Neural crest cell (in vitro differentiated cells): Measurements from ENCODE around the gene NME2. TPM values are rescaled to one million over a fixed set of nuclear protein-coding genes. Genes with fewer than 3 reads are reported as not detected.
A peak's percentile ranks its signal among the peaks of the same experiment; 100 is the strongest.

ENCODE experiments used
- DNase-seq: peaks from one replicate; pipeline ENCODE4 v3.0.0; 2021; ENCODE audit warnings: low read depth, mixed read lengths, low spot score
- H3K27ac Mint-ChIP-seq: one replicate; pipeline ENCODE4 v1.8.0; 2021; ENCODE audit warnings: mild to moderate bottlenecking, mixed read lengths; ENCODE audit not compliant: unreplicated experiment
- H3K27me3 Mint-ChIP-seq: 2 replicates; pipeline ENCODE4 v1.8.0; 2021; ENCODE audit warnings: low read depth, mild to moderate bottlenecking, mixed read lengths
- H3K36me3 Mint-ChIP-seq: 2 replicates; pipeline ENCODE4 v1.8.0; 2021; ENCODE audit warnings: low read depth, mild to moderate bottlenecking, mixed read lengths
- H3K4me1 Mint-ChIP-seq: 2 replicates; pipeline ENCODE4 v1.8.0; 2021; ENCODE audit warnings: mixed read lengths
- H3K4me3 Mint-ChIP-seq: one replicate; pipeline ENCODE4 v1.8.0; 2021; ENCODE audit warnings: mild to moderate bottlenecking, mixed read lengths
- H3K9me3 Mint-ChIP-seq: 2 replicates; pipeline ENCODE4 v1.8.0; 2021; ENCODE audit warnings: mixed read lengths
- total RNA-seq: library from RNA; stranded (reverse); gene quantifications from 2 replicates; pipeline ENCODE4 v1.2.1, GENCODE V29; 2021
- TF ChIP-seq, protein P1 (sequence below): fragments of 200-600 bp; sonication (generic); conservative IDR thresholded peaks from 2 replicates; pipeline ENCODE4 v1.5.0; 2021; ENCODE audit warnings: antibody characterized with exemption, mild to moderate bottlenecking

Gene NME2
- total RNA-seq, 1 donor from 2014 or later = 541 TPM

GRCh38 chr17:51132964-51133319 lies 33.3 kb upstream of the NME2 start:
- Mint-ChIP-seq H3K36me3 (no peaks in the 10 kb centered on the region), H3K9me3 (no peaks in the 10 kb centered on the region), H3K4me1 (no peaks in the 10 kb centered on the region), H3K4me3 (no peak overlapping the region), H3K27me3 (no peaks in the 10 kb centered on the region), H3K27ac (no peak overlapping the region)
- no peak for DNase-seq
- TF ChIP-seq, protein P1, sequence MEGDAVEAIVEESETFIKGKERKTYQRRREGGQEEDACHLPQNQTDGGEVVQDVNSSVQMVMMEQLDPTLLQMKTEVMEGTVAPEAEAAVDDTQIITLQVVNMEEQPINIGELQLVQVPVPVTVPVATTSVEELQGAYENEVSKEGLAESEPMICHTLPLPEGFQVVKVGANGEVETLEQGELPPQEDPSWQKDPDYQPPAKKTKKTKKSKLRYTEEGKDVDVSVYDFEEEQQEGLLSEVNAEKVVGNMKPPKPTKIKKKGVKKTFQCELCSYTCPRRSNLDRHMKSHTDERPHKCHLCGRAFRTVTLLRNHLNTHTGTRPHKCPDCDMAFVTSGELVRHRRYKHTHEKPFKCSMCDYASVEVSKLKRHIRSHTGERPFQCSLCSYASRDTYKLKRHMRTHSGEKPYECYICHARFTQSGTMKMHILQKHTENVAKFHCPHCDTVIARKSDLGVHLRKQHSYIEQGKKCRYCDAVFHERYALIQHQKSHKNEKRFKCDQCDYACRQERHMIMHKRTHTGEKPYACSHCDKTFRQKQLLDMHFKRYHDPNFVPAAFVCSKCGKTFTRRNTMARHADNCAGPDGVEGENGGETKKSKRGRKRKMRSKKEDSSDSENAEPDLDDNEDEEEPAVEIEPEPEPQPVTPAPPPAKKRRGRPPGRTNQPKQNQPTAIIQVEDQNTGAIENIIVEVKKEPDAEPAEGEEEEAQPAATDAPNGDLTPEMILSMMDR = no peak

DNA sequence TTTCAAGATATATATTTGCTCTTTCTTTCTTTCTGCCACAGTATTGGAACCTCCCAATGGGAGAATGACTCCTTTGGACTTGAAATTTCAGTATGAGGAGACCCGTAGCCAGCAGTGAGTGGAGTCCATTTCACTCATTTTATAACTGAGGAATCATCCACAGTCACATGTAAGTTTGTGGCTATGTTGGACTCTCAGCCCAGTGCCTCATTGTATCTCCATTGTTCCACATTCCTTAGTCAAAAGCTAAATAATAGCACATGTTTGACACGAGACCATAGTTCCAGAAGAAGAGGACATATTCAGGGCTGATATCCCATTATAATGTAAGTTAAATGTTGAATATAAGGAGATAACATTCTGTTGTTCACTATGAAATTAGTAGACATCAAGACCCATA lies 32.8 kb upstream of the NME2 start:
- H3K27ac Mint-ChIP-seq = no peak overlapping the region
- H3K4me3 Mint-ChIP-seq = no peak overlapping the region
- H3K27me3 Mint-ChIP-seq = no peaks in the 10 kb centered on the region

GRCh38 chr17:51135956-51136355 lies 30.3 kb upstream of the NME2 start:
- H3K9me3 Mint-ChIP-seq = no peaks in the 10 kb centered on the region
- no peaks in the 10 kb centered on the region for H3K27me3 Mint-ChIP-seq
- H3K4me3 Mint-ChIP-seq = no peak overlapping the region
- no peaks in the 10 kb centered on the region for H3K36me3 Mint-ChIP-seq
- no peak for DNase-seq
- H3K27ac Mint-ChIP-seq = peak overlapping the region; percentile 84
- no peaks in the 10 kb centered on the region for H3K4me1 Mint-ChIP-seq
- TF ChIP-seq, protein P1 = no peak

More for the DNA sequence above, 32.8 kb upstream of the NME2 start:
- TF ChIP-seq, protein P1 = no peak
- DNase-seq = no peak
- H3K36me3 Mint-ChIP-seq = no peaks in the 10 kb centered on the region
- H3K4me1 Mint-ChIP-seq = no peaks in the 10 kb centered on the region
- H3K9me3 Mint-ChIP-seq = no peaks in the 10 kb centered on the region

GRCh38 chr17:51142597-51142996 lies 23.6 kb upstream of the NME2 start:
- DNase-seq = no peak
- no peaks in the 10 kb centered on the region for H3K36me3 Mint-ChIP-seq
- TF ChIP-seq, protein P1 = no peak
- no peak overlapping the region for H3K4me3 Mint-ChIP-seq
- no peak overlapping the region for H3K27ac Mint-ChIP-seq
- H3K9me3 Mint-ChIP-seq = no peaks in the 10 kb centered on the region
- H3K4me1 Mint-ChIP-seq = peaks cover 14% of the 10 kb centered on the region
- H3K27me3 Mint-ChIP-seq = no peaks in the 10 kb centered on the region

- Mint-ChIP-seq H3K27me3 (no peaks in the 10 kb centered on the region), H3K4me3 (no peak overlapping the region), H3K4me1 (peaks cover 14% of the 10 kb centered on the region), H3K27ac (no peak overlapping the region), H3K9me3 (no peaks in the 10 kb centered on the region), H3K36me3 (no peaks in the 10 kb centered on the region)
- TF ChIP-seq, protein P1 = no peak
- no peak for DNase-seq
Observed at GRCh38 chr17:51144266-51145022, 21.8 kb upstream of the NME2 start.
